ENCODE measurements around the gene TMPRSS11A. TPM values are rescaled to one million over a fixed set of nuclear protein-coding genes. Genes with fewer than 3 reads are reported as not detected.

The TMPRSS11A gene
- total and polyA plus RNA-seq, 2 donors (not counting 3 experiments of a cell fraction or from before 2014, with no cell fraction given), result not detected

GRCh38 chr4:67918428-67918827, 44.9 kb downstream of the TMPRSS11A start:
- FAIRE-seq, result no peak
- H2AFZ ChIP-seq (ENCODE audit: low read depth, low read length), result no peak overlapping the region
- no peak for TF ChIP-seq FOS (IDR thresholded peaks at IDR 0.05; ENCODE audit: borderline replicate concordance, insufficient read depth, low read length)
- no peak for TF ChIP-seq MYC (IDR thresholded peaks at IDR 0.05; ENCODE audit: low read depth, low read length)
- no peak for TF ChIP-seq POLR2AphosphoS5 (IDR thresholded peaks at IDR 0.05; ENCODE audit: insufficient read depth, low read depth, low read length)
- TF ChIP-seq EZH2 (IDR thresholded peaks at IDR 0.05; ENCODE audit: borderline replicate concordance, low read depth, low read length, severe bottlenecking), result no peak
- peak in 1 of 2 donors; percentile 17 for TF ChIP-seq CTCF (IDR thresholded peaks at IDR 0.05; ENCODE audit: extremely low read depth in 1 of 2, insufficient read depth in 1 of 2, low read depth in 1 of 2, low read length in 2 of 2)
- dilution Hi-C loops (cut with MboI; ENCODE audit: extremely low pct_ligation_motif_present, low sequenced_read_pairs) (no loop called here), intact Hi-C loops (cut with micrococcal nuclease) (loop anchor here (1.0 kb wide), 1 partner anchor 257 kb away; no protein-coding TSS in a partner anchor)
- ChIA-PET POLR2A (no interaction called here), CTCF (interaction anchor here (0.9 to 1.6 kb wide), 7 partner anchors 8 to 257 kb away, joined by 3 to 5 read pairs (median 3); no protein-coding TSS in a partner anchor)
- no peaks in the 10 kb centered on the region for H3K9me3 ChIP-seq (replicated peaks; ENCODE audit: control insufficient read depth, insufficient read depth, low read length)
- no peaks in the 10 kb centered on the region for H3K36me3 ChIP-seq (ENCODE audit: control insufficient read depth in 2 of 2, extremely low read depth in 1 of 2, insufficient read depth in 2 of 2, low read length in 2 of 2)
- H3K9me1 ChIP-seq (replicated peaks; ENCODE audit: control insufficient read depth, extremely low read depth, insufficient read depth, low read length), result no peaks in the 10 kb centered on the region
- H3K4me2 ChIP-seq (ENCODE audit: insufficient read depth, low read length), result no peak overlapping the region
- no peaks in the 10 kb centered on the region for H4K20me1 ChIP-seq (replicated peaks; ENCODE audit: control insufficient read depth, extremely low read depth, insufficient read depth, low read length)
- BruUV-seq (replicated peaks), result no TSS peak
- H3K4me3 ChIP-seq (replicated peaks in 1 of 3; ENCODE audit: insufficient read depth in 1 of 3, low read depth in 1 of 3, low read length in 3 of 3), result no peak overlapping the region
- H3K27me3 ChIP-seq (ENCODE audit: control insufficient read depth in 2 of 2, insufficient read depth in 2 of 2, low read length in 2 of 2), result peaks cover 0 to 4% of the 10 kb centered on the region in 2 experiments
- no peak overlapping the region for H3K9ac ChIP-seq (replicated peaks; ENCODE audit: extremely low read depth, insufficient read depth, low read length)
- no peaks in the 10 kb centered on the region for H3K79me2 ChIP-seq (ENCODE audit: control insufficient read depth, insufficient read depth, low read length)
- H3K27ac ChIP-seq (ENCODE audit: insufficient read depth, low read depth, low read length), result no peak overlapping the region
- H3K4me1 ChIP-seq (ENCODE audit: control insufficient read depth, extremely low read depth, insufficient read depth, low read length), result no peaks in the 10 kb centered on the region
- no peak for DNase-seq (ENCODE audit: low read depth, low spot score)

All from endothelial cell of umbilical vein (primary cell).